ENCODE measurements around the gene UNC13A.

UNC13A gene

DNA sequence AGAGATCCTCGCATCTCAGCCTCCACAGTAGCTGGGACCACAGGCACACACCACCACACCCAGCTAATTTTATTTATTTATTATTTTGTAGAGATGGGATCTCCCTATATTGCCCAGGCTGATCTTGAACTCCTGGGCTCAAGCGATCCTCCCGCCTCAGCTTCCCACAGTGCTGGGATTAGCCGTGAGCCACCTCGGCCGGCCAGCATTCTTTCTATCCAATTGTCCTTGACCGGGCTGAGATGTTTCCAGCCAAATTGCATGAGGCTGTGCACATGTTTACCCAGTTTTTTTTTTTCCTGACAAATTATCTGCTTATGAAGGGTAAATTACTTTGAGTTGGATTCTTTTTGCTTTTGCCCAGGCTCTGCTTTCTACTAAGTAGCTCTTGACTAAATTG lies 28.2 kb downstream of the UNC13A start:
- no peak for DNase-seq

DNA sequence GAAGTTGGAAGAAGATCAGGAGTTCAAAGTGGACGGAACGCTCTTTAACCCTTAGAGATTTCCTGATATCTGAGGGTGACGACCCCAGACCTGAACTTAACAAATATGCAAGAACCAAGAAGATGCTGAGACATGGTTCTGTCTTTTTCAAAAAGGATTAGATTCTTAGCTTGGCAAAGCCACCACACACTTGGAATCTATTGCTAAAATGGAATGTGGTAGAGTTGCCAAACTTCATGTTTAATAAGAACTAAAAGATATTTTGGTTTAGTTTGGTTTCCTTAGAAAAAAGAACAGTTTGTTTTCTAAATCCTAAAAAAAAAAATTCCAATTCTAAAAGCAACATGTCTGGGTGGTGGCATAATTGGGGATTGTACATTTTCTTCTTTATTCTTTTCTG lies 29.5 kb downstream of the UNC13A start:
- no peak for DNase-seq

DNA sequence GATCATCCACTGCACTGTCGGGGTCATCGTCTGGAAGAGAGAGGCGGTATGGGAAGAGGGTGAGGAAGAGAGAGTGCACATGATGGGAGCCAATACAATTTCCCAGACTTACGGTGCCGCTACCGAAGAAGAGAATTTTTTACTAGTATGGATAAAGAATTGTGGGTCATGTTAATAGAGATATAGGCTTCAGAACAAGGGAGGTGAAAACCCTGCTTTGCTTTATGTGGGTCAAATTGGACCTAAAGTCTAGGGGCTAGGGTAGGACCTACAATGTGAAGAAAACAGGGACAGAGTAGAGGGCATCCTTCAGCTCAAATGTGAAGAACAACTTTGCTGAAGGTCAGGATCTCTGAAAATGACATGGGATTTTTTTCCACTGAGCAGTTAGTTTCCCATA lies 29.9 kb downstream of the UNC13A start:
- no peak for DNase-seq

DNA sequence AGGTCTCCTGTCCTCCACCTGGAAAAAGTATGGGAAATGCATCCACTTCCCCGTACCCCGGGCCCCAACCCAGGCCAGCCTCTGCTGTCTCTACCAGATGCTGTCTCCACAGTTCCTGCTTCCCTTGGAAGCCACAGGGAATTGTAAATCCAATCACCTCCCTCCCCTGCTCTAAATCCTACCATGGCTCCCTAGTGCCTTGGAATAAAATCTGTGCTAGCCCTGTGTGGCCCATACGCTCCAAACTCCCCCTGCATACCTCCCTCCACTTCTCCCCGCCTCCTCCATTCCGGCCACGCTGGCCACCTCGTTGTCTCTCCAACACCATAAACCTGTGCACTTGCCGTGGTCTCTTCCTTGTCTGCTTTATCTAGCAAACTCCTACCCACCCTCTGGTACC lies 31.2 kb downstream of the UNC13A start:
- no peak for DNase-seq

DNA sequence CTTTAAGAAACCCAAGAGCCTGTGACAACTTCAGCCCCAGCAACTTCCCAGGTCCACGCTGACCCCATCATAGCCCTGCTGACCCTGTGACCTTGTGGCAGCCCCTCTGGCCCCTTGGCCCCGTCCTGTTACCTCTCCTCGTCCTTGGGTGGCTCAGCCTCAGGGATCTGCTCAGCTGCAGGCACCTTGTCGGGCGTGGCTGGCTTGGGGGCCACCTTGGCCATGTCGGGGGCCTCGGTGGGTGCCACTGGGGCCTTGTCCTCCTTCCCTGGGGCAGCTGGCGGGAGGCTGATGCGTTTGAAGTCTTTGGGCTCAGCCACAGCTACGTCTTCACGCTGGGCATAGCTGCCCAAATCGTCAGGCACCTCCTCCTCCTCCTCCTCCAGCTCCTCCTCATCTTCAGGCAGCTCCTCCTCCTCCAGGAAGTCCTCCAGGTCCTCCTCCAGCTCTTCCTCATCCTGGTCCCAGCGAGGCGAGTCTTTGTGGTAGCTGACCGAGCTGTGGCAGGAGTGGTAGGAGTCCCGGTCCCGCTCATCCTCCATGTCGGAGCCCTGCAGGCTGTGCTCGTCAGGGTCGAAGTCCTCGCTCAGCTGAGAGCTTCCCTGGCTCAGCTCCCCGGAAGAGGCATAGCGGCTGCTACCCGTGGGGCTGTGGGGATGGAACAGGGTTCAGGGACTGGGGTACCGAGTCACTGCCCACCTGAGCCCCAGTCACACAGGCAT lies 32.2 kb downstream of the UNC13A start:
- no peak for DNase-seq

DNA sequence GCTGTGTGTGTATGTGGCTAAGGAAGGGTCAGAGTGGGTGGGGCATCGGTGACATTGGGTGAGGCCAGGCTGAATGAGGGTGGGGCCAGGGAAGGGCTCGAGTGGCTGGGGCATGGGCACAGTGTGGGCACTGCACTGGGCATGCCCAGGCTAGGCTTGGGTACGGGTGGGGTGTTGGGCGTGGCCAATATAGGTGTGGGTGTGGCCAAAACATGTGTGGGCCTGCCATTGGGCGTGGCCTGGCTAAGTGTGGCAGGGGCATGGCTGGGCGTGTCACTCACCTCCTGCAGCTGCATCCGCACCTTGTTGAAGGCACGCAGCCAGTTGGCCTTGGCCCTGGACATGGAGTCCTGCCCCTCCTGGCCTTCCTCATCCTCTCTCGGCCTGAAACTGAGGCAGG lies 33.2 kb downstream of the UNC13A start:
- DNase-seq: peak; percentile 55

DNA sequence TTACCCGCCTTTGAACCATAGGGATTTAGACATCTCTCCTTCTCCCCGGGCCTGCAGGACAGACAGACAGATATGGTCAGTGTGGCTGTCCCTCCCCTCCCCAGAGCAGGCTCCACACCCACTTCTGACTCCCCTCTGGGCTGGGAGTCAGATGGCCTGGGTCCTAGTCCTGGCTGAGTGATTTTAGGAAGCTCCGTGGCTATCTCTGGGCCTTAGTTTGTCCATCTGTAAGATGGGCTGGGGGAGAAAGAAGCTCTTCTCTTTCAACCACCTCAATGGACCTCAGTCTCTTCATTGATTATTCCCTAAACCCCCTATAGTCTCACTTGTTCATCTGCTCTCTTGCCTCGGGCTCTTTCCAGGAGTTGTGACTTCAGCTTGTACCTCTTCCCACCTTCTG lies 35.5 kb downstream of the UNC13A start:
- no peak for DNase-seq

DNA sequence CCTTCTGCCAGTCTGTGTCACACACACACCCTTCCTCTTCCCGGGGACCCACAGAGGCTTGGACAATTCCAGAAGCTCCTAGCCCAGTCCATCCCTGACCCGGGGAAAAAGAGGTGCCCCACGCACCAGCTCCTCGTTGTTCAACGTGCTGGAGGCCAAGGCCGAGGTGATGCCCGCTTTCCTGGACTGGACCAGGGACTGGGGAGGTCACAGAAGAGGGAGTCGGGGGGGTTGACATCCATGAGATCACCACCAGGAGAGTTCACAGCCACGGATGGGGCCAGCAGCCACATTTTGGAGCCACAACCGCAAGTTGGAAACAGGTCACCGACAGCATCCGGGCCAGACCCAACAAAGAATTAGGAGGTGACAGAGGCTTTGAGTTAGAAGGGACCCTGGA lies 39.4 kb downstream of the UNC13A start:
- DNase-seq: no peak

DNA sequence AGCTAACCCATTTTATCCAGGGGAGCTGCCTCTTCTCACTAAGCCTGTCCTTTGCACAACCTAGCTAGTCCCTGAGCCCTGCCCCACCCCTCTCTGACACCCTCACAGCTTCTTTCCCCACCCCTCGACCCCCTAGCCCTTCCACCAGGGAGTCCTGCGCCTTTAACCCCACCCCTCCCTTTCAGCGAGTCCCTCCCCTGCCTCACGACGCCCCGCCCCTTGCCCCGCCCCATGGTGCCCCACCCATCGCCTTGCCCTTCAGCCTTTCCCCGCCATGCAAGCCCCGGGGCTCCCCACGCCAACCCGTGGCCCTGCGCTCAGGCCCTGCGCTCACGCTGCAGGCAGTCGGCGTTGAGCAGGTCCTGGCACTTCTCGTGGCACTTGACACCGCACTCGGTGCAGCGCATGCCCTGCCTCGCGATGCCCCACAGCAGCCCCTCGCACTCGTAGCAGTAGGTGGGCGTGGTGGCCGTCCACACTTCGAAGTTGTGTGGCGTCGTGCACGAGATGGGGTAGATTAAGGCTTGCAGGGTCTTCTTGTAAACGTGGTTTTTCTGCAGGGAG lies 40.0 kb downstream of the UNC13A start:
- no peak for DNase-seq

DNA sequence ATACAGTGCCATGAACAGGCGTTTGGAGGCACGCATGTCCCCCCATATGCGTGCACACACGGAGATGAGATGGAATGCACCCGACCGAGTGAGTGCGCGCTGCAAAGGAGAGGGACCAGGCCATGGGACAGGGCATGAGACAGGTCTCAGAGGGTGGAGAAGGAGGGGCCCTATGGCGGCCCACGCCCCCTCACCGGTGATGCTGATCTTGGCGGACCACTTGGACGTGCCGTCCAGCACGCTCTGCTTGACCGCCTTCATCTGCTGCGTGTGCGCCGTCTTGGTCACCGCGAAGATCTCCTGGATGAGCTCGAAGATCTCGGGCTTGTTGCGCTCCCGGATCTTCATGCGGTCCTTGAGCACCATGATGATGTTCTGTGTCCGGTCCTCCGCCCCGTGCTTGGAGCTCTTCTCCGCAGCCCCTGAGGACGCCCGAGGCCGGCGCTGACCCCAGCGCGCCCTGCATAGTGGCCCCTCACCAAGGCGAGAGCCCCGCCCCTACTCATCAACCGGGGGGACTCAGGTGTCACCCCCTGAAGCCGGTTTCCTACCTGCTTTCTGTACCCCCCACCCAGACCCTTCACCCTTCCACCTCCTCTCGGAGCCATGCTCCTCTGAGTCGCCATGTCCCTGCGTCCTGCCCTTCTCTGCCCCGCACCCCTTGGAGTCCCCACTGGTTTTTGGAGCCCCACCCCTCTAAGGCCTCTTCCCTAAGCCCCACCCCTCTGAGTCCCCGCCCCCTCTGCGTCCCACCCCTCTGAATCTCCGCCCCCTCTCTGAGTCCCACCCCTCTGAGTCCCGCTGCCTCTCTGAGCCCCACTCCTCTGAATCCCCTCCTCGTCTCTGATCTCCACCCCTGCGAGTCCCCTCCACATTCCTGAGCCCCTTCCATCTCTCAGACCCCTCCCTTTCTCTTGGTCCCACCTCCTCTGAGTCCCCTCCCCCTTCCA lies 40.8 kb downstream of the UNC13A start:
- DNase-seq: no peak

DNA sequence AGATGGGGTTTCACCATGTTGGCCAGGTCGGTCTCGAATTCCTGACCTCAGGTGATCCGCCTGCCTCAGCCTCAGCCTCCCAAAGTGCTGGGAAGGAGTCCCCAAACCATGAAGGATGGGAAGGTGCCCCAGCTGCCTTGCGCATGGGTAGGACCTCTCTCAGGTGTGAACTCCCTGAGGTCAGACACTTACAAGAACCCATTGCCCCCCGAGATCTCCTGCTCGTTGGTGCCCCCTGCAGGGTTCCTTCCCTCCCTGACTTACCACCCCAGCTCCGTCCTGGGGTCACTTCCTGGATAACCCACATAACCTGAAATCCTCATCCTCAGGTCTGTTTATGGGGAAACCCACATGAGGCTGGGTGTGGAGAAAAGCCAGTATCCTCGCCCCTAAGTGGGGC lies 41.7 kb downstream of the UNC13A start:
- DNase-seq: no peak

DNA sequence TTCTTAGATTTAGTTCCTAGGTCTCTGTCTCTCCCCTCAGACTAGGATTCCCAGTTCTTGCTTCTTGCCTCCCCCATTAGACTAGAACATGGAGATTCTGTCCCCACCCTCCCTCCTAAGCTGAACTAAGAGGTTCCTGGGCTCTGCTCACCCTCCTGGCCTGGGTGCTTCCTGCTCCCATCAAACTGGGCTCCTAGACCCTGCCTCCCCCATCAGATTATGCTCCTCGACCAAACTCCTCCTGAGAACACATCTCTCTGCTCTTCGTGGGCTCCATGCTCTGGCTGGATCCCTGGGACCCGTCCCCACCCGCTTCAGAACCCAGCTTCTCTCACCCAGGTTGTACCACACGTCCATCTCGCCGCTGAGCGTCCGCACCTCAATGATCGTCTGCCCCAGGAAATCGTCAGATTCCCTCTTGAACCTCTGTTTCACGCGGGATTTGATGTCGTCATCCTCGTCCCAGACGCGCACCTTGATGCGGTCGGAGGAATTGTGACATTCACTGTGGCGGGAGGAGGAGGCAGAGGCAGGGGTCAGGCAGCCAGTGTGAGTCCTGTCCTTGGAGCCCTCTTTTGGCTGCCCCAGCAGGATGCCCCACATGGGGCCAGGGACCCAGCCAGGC lies 42.7 kb downstream of the UNC13A start:
- DNase-seq: no peak

DNA sequence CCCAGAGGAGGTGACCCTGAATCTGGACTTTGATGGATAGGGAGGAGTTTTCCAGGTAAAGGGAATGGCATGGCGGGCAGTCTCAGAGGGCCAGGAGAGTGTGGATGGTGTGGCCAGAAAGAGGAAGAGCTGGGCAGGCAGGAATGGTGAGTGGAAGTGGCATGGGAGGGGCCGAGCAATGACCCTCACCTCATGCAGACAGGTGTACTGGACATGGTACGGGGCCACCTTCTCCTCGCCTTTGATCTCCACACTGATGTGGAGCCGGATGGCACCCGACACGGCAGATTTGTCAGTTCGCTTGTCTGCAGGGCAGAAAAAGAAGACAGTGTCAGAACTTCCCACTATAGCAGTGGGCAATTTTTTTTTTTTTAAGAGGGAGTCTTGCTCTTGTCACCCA lies 45.5 kb downstream of the UNC13A start:
- no peak for DNase-seq

DNA sequence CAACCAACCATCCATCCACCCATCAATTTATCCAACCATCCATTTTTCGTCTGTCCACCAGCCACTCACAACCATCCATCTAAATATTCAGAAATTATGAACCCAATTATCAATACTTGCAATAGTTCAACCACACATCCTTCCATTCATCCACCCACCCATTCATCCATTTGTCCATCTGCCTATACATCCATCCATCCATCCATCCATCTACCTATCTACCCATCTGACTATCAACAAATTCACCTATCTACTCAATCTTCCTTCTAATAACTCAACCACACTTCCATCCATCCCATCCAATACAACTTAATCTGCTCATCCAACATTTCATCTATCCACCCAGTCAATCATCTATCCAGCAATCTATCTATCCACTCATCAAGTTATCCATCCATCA lies 46.3 kb downstream of the UNC13A start:
- no peak for DNase-seq

DNA sequence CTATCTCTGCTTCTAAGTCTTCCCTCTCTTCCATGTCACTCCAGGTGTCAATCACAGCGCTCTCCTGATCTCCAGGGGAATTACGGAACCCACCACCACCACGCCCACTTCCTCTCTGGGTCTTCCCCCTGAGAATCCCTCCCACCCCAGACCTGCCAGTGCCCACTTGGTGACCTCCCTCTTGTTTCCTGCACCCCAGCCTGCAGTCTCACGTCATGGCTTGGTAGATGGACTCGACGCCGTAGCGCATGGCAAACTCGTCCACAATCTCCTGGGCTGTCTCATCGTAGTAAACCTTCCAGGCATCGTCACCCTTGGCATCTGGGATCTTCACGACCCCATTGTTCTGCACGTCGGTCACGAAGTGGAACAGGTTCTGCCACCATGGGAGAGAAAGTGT lies 47.0 kb downstream of the UNC13A start:
- no peak for DNase-seq

DNA sequence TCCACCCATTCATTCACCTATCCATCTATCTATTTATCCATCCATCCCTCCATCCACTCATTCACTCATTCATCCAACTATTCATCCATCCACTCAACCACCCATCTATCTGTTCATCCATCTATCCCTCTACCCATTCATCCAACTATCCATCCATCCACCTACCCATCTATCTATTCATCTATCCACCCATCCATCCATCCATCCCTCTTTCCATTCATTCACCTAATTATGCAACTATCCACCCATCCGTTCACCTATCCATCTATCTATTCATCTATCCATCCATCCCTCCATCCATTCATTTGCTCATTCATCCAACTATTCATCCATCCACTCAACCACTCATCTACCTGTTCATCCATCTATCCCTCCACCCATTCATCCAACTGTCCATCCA lies 54.5 kb downstream of the UNC13A start:
- no peak for DNase-seq

DNA sequence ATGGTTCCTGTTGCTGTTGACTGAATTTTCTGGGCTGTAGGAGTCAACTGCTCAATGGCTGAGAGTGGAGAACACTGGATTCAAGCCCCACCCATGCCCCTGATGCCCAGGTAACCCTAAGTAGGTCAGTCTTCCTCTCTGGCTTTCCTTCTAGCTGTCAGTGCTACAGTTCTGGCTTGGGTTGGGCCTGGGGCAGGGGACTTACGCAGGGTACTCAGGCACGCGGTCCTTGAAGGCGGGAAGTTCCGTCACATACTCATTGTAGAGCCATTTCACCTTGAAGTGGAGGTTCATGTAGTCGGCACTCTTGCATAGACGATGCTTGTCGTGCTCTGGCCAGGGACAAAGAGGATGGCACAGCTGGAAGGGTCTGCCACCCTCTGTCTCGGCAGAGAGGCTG lies 55.6 kb downstream of the UNC13A start:
- DNase-seq: no peak

DNA sequence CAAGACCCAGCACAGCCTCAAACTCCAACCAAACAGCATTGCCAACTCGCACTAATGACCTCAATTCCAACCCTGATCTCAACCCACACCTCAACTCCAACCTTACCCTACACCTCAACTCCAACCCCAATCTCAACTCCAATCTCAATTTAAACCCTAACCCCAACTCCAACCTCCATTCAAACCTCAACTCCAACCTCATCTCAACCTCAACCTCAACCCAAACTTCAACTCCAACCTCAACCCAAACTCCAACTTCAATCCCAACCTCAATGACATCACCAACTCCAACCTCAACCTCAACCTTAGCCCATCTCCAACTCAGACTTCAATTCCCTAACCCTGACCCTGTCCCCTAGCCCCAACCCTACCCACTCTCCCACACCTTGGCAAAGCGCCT lies 58.4 kb downstream of the UNC13A start:
- no peak for DNase-seq

DNA sequence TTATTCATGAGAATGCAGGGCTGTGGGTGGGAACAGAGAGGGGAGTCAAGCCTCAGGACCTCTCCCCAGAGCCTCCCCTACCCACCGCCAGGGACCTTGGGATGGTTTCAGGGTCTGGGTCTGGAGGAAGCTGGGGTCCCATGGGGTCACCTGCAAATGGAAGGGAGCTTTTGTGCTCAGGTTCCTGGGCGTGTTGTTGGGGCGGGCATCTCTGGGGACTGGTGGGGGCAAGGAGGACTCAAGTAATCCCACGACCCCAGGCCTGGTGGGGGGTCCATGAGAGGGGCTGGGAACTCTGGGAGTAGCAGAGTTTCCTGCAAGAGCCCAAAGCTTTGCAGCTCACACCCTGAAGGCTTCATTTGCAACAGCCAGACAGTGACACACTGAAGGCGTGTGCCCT lies 60.2 kb downstream of the UNC13A start:
- DNase-seq: no peak

DNA sequence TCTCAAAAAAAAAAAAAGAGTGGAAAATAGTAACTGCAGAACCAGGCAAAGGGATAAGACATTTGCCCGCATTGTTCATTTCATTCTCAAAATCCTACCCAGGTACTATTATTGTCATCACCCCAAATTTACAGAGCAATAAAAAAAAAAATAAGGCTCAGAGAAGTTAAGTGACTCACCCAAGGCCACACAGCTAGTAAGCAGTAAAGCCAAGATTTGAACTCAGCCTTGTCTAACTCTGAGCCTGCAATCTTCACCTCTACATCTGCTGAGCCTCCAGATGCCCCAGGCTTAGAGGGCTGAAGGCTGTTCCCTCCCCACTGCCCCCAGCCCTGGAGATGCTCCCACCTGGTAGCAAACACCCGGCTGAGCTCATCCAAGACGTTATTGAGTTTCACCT lies 61.0 kb downstream of the UNC13A start:
- no peak for DNase-seq

DNA sequence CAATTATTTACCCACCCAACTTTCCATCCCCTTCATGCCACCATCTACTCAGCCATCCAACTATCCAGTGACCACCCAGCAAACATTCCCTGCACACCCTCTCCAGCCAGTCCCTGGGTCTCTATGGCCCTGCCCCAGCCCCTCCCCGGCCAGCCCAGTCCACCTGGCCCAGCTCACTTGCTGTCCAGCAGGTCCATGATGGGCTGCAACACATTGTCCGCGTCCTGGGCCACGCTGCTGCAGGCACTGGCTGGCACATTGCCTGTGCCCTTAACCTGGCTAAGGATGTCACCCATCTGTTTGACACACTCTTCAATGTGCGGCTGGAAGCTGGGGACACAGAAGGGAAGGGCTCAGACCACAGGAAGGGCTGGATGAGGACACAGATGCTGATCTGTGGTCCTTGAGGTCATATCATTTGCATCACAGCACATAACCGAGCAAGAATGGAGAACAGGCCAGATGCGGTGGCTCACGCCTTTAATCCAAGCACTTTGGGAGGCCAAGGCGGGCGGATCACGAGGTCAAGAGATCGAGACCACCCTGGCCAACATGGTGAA lies 61.6 kb downstream of the UNC13A start:
- DNase-seq: no peak

DNA sequence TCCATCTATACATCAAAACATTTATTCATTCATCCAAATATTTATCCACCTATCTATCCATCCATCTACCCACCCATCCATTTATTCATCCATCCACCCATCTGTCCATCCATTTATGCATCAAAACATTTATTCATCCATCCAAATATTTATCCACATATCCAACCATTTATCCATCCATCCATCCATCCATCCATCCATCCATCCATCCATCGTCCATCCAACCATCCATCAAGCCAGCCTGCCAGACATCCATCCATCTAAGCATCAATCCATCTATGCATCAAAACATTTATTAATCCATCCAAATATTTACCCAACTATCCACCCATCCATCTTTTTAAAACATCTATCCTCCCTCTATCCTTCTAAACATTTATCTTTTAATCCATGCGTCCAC lies 62.2 kb downstream of the UNC13A start:
- DNase-seq: no peak

DNA sequence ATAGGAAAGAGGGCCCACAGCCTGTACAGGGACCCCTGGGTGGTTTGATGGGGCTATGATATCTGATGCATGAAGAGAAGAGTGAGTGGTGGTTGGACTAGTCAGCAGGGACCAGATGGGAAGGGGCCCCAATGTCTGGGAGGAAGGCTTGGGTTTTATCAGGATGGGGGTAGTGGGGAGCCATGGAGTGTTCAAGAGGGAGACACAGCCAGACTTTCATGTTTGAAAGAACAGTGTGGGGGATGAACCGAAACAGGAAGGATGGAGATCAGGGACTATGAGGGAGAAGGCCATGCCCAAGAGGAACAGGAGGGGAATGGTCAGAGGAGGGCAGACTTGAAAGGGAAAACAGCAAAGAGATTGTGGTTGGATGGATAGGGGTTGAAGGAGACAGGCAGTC lies 63.1 kb downstream of the UNC13A start:
- DNase-seq: no peak

All from NCI-H69 (cell line).